Hepatocyte (in vitro differentiated cells): ENCODE measurements around the gene EXOC6B.

ENCODE experiments used
- CTCF ChIP-seq: fragments of 200-600 bp; sonication (generic); IDR thresholded peaks from 2 replicates; pipeline ENCODE4 v1.5.1; 2016; ENCODE audit warnings: antibody characterized with exemption, mild to moderate bottlenecking; ENCODE audit not compliant: poor library complexity
- EZH2 ChIP-seq: fragments of 200-600 bp; sonication (generic); IDR thresholded peaks from 2 replicates; pipeline ENCODE4 v1.6.1; 2016; ENCODE audit warnings: antibody characterized with exemption, mild to moderate bottlenecking, borderline replicate concordance
- EZH2phosphoT487 ChIP-seq: fragments of 200-600 bp; sonication (generic); IDR thresholded peaks from one replicate; pipeline ENCODE4 v1.6.1; 2018; ENCODE audit warnings: antibody characterized with exemption, mild to moderate bottlenecking, low read depth, moderate library complexity; ENCODE audit not compliant: unreplicated experiment, severe bottlenecking

GRCh38 chr2:72871880-72872279 is 46.0 kb upstream of the EXOC6B start:
- TF ChIP-seq CTCF (no peak), EZH2 (no peak), EZH2phosphoT487 (no peak)
